ENCODE measurements around the gene ERF. TPM values are rescaled to one million over a fixed set of nuclear protein-coding genes. Genes with fewer than 3 reads are reported as not detected.

The ERF gene
- total and polyA plus RNA-seq, 2 of the 8 experiments (the other 6 are each of a cell fraction or from before 2014, with no cell fraction given): 43.7 to 62.7 TPM

GRCh38 chr19:42280815-42281145 lies 25.9 kb upstream of the ERF start:
- Histone ChIP-seq H3K79me1 (ENCODE audit: low read depth, low read length) (peaks cover 18% of the 10 kb centered on the region), H3K27ac (ENCODE audit: low read depth, low read length) (no peak overlapping the region), H2BK120ac (replicated peaks; ENCODE audit: low read depth, low read length) (no peak overlapping the region), H3K23ac (ENCODE audit: insufficient read length) (no peak overlapping the region), H3K79me2 (ENCODE audit: control insufficient read depth in 1 of 2, insufficient read depth in 2 of 2, low read length in 2 of 2) (peaks cover 0 to 17% of the 10 kb centered on the region in 2 experiments; a peak in 2 of 4 replicates), H2AK5ac (ENCODE audit: low read depth, low read length) (no peak overlapping the region), H2BK5ac (ENCODE audit: low read depth, low read length) (peak overlapping the region; percentile 66; the same call in 1 of the 2 replicates), H3K23me2 (ENCODE audit: low read depth, low read length) (peaks cover 30% of the 10 kb centered on the region), H4K8ac (ENCODE audit: extremely low read depth, insufficient read depth, low read length) (no peak overlapping the region; the same call in 1 of the 2 replicates), H3K9ac (replicated peaks in 1 of 4; ENCODE audit: extremely low read depth in 1 of 4, low read depth in 3 of 4, low read length in 3 of 4) (no peak overlapping the region), H2BK20ac (ENCODE audit: low read length) (no peak overlapping the region), H3K4ac (replicated peaks; ENCODE audit: insufficient read length, low read depth, low read length) (no peak overlapping the region), H3K27me3 (replicated peaks in 1 of 4; ENCODE audit: control insufficient read depth in 3 of 4, extremely low read depth in 1 of 4, insufficient read depth in 3 of 4, low read length in 3 of 4) (no peaks in the 10 kb centered on the region), H3K4me1 (replicated peaks in 1 of 4; ENCODE audit: control insufficient read depth in 3 of 4, insufficient read depth in 4 of 4, low read length in 3 of 4) (peaks cover 9 to 46% (median 27%) of the 10 kb centered on the region in 4 experiments), H3K18ac (ENCODE audit: extremely low read depth, low read length) (no peak overlapping the region), H4K91ac (replicated peaks; ENCODE audit: insufficient read length, low read length) (no peak overlapping the region), H3K4me2 (ENCODE audit: insufficient read depth in 1 of 2, low read depth in 2 of 2, low read length in 2 of 2) (peak overlapping the region; percentile 81 to 96), H3K56ac (replicated peaks; ENCODE audit: insufficient read length, low read depth, low read length) (no peak overlapping the region), H2BK15ac (ENCODE audit: low read length) (no peak overlapping the region), H3K14ac (ENCODE audit: insufficient read length) (no peak overlapping the region), H4K20me1 (replicated peaks in 1 of 2; ENCODE audit: control insufficient read depth in 1 of 2, insufficient read depth in 2 of 2, low read length in 2 of 2) (peaks cover 3 to 10% of the 10 kb centered on the region in 2 experiments), H2AFZ (ENCODE audit: low read length) (no peak overlapping the region), H4K5ac (ENCODE audit: insufficient read length, low read depth, low read length) (no peak overlapping the region), H3K36me3 (ENCODE audit: control insufficient read depth in 2 of 4, insufficient read depth in 4 of 4, low read length in 3 of 4) (no peaks in the 10 kb centered on the region), H3K4me3 (ENCODE audit: extremely low read depth in 1 of 4, insufficient read depth in 2 of 4, low read depth in 3 of 4, low read length in 4 of 4) (peak overlapping the region; percentile 56 to 81 (median 74)), H3K9me3 (ENCODE audit: insufficient read depth in 2 of 2, low read depth in 1 of 2, low read length in 1 of 2) (no peaks in the 10 kb centered on the region), H2BK12ac (ENCODE audit: low read depth, low read length) (peak overlapping the region; percentile 27; the same call in 1 of the 2 replicates)
- POLR2A ChIA-PET (ENCODE audit: partially characterized antibody): interaction anchor here (1.3 to 6.5 kb wide), 9 partner anchors 8 to 204 kb away, joined by 3 to 68 read pairs (median 9); partner anchors contain the start of genes CIC, ERF, PAFAH1B3 and PRR19
- CTCF ChIA-PET (ENCODE audit: partially characterized antibody): interaction anchor here (1.3 to 7.4 kb wide), 6 partner anchors 10 to 100 kb away, joined by 3 to 260 read pairs (median 38); partner anchors contain the start of genes CIC, ERF and GSK3A
- no peak for FAIRE-seq
- DNase-seq (ENCODE audit: low read depth in 1 of 2, low spot score in 2 of 2): no peak
- 0% methylated on average over 12 of the region's 20 CpGs; no CpG with 5 or more reads in 1 of the 2 experiments for WGBS, 2 experiments (ENCODE audit: extremely low coverage in 1 of 2, insufficient coverage in 1 of 2, insufficient read length in 1 of 2, insufficient replicate concordance in 2 of 2, low coverage in 1 of 2, low lambda C conversion rate in 2 of 2, missing lambda C conversion rate in 1 of 2)
- no peak for TF ChIP-seq ATF3 (IDR thresholded peaks at IDR 0.05; ENCODE audit: insufficient read depth, low read depth, low read length)
- TF ChIP-seq HDAC2 (IDR thresholded peaks at IDR 0.05; ENCODE audit: borderline replicate concordance in 1 of 2, low read depth in 2 of 2, low read length in 2 of 2): no peak
- no peak for TF ChIP-seq RXRA (IDR thresholded peaks at IDR 0.05; ENCODE audit: insufficient read depth, low read depth, low read length)
- TF ChIP-seq CEBPB (IDR thresholded peaks at IDR 0.05; ENCODE audit: low read depth, low read length): no peak
- no peak for TF ChIP-seq SAP30 (IDR thresholded peaks at IDR 0.05; ENCODE audit: insufficient read depth, insufficient replicate concordance, low read length)
- TF ChIP-seq SRF (IDR thresholded peaks at IDR 0.05; ENCODE audit: low read depth, low read length): no peak
